H1 (cell line): Measurements from ENCODE around the gene DOCK6. TPM values are rescaled to one million over a fixed set of nuclear protein-coding genes. Genes with fewer than 3 reads are reported as not detected.

Experiments used
- KDM1A ChIP-seq: fragments of 200-600, 300-600 bp; sonication (generic); IDR thresholded peaks from 2 replicates; pipeline ENCODE4 v1.7.1; 2016; ENCODE audit warnings: mild to moderate bottlenecking, low read length, borderline replicate concordance
- KDM5A ChIP-seq: fragments of 200-600 bp; IDR thresholded peaks from 2 replicates; pipeline ENCODE4 v1.7.1; 2012; ENCODE audit warnings: mild to moderate bottlenecking, low read length, inconsistent platforms, mixed read lengths
- SRF ChIP-seq: IDR thresholded peaks from 2 replicates; pipeline ENCODE4 v1.6.1; 2011; ENCODE audit warnings: mild to moderate bottlenecking, low read depth, low read length, moderate library complexity
- TAF1 ChIP-seq: IDR thresholded peaks from 2 replicates; pipeline ENCODE4 v1.6.1; 2011; ENCODE audit warnings: mild to moderate bottlenecking, low read depth, low read length
- TBP ChIP-seq: IDR thresholded peaks from 2 replicates; pipeline ENCODE4 v1.6.1; 2011; ENCODE audit warnings: low read depth, low read length, improper control_type of control experiment
- YY1 ChIP-seq: IDR thresholded peaks from 2 replicates; pipeline ENCODE4 v1.6.1; 2011; ENCODE audit warnings: low read depth, mild to moderate bottlenecking, low read length
- polyA plus RNA-seq, 7 experiments: library from polyadenylated mRNA; depleted of rRNA in 3 of 7; stranded (reverse) in 5 of 7; unstranded in 2 of 7; fragments of >200 nt in 5 of 7; fragments of 200-250 nt in 2 of 7; gene quantifications; 1 replicate in 5 of 7; 2 replicates in 1 of 7; 4 replicates in 1 of 7; pipeline versions ENCODE4 v1.2.1 to v1.2.3, GENCODE V29; 2011 to 2013; ENCODE audit warnings: missing spikeins in 2 of 7, mixed read lengths in 2 of 7
- total RNA-seq: library from RNA; stranded (reverse); fragmentation: NEBNext Ultra II Directional; extraction: Animal tissue kit (Norgen Biotek cat#: 25700); gene quantifications from 2 replicates; pipeline ENCODE4 v1.2.1, GENCODE V29; 2021

The DOCK6 gene
- total and polyA plus RNA-seq, 2 of the 8 experiments (the other 6 are each of a cell fraction or from before 2014, with no cell fraction given), result 25.5 to 54.7 TPM

- no peak for TF ChIP-seq SRF
- no peak for TF ChIP-seq TAF1
- no peak for TF ChIP-seq KDM5A
- no peak for TF ChIP-seq TBP
- no peak for TF ChIP-seq YY1
- no peak for TF ChIP-seq KDM1A
These were observed 69.1 kb downstream of the DOCK6 start (continued) for GRCh38 chr19:11192957-11193939.
